Vagina (tissue), 2 donors: ENCODE data around the gene TMBIM6. TPM values are rescaled to one million over a fixed set of nuclear protein-coding genes. Genes with fewer than 3 reads are reported as not detected.
"Not testable (repeated sequence)": the region's sequence is repeated elsewhere in the genome, so short reads cannot be mapped to it uniquely, and the experiment has no call there.

Experiments
- DNase-seq, 2 donors: peaks; one replicate each; pipeline ENCODE4 v3.0.0-alpha.2; 2017; ENCODE audit errors: extremely low spot score in 2 of 2
- H3K27ac ChIP-seq: fragments of 200-600 bp; sonication (generic); one replicate; pipeline ENCODE4 v1.5.1; 2019
- H3K27me3 ChIP-seq: fragments of 200-600 bp; sonication (generic); one replicate; pipeline ENCODE4 v1.5.1; 2019
- H3K36me3 ChIP-seq, 2 donors: fragments of 200-600 bp; sonication (generic); one replicate each; pipeline ENCODE4 v1.5.1; 2017 to 2019
- H3K4me1 ChIP-seq: fragments of 200-600 bp; sonication (generic); one replicate; pipeline ENCODE4 v1.5.1; 2019
- H3K4me3 ChIP-seq, 2 donors: fragments of 200-600 bp; sonication (generic); 1 replicate in 1 of 2; 2 replicates in 1 of 2; pipeline ENCODE4 v1.5.1; 2016 to 2019
- H3K9me3 ChIP-seq: fragments of 200-600 bp; sonication (generic); one replicate; pipeline ENCODE4 v1.5.1; 2019
- POLR2A ChIP-seq, 2 donors: fragments of 450-650 bp; IDR thresholded peaks; one replicate each; pipeline ENCODE4 v1.6.1; 2017; ENCODE audit warnings: antibody characterized with exemption in 2 of 2, mild to moderate bottlenecking in 2 of 2, moderate library complexity in 2 of 2
- POLR2AphosphoS5 ChIP-seq, 2 donors: sonication (generic); formaldehyde crosslinking; IDR thresholded peaks; one replicate each; pipeline ENCODE4 v1.9.0; 2017; ENCODE audit warnings: antibody characterized with exemption in 2 of 2, mild to moderate bottlenecking in 2 of 2, low read depth in 1 of 2; ENCODE audit not compliant: insufficient read depth in 1 of 2
- intact Hi-C: fragments of 100-400 bp; cut with DNase I; formaldehyde crosslinking; loops from one replicate; pipeline ENCODE4 v1.15.1; 2023
- total RNA-seq: library from RNA; depleted of rRNA; stranded (reverse); fragments of >200 nt; gene quantifications from one replicate; pipeline ENCODE4 v1.2.3, GENCODE V29; 2016
- TF ChIP-seq, protein P1 (sequence below), 3 experiments: fragments of 450-650 bp in 2 of 3; fragments of 200-600 bp in 1 of 3; sonication (generic) in 1 of 3; IDR thresholded peaks; one replicate each; pipeline ENCODE4 v1.5.1; 2017 to 2019; ENCODE audit warnings: antibody characterized with exemption in 3 of 3, mild to moderate bottlenecking in 2 of 3, moderate library complexity in 2 of 3

The TMBIM6 gene
- total RNA-seq, 1 donor from 2014 or later = 240 TPM

- intact Hi-C loops = no loop called here
- Histone ChIP-seq H3K27ac (no peak overlapping the region), H3K4me1 (peaks cover 13% of the 10 kb centered on the region), H3K36me3 (no peaks in the 10 kb centered on the region), H3K4me3 (no peak overlapping the region), H3K9me3 (no peaks in the 10 kb centered on the region), H3K27me3 (no peaks in the 10 kb centered on the region)
- no peak for DNase-seq
- TF ChIP-seq, protein P1, sequence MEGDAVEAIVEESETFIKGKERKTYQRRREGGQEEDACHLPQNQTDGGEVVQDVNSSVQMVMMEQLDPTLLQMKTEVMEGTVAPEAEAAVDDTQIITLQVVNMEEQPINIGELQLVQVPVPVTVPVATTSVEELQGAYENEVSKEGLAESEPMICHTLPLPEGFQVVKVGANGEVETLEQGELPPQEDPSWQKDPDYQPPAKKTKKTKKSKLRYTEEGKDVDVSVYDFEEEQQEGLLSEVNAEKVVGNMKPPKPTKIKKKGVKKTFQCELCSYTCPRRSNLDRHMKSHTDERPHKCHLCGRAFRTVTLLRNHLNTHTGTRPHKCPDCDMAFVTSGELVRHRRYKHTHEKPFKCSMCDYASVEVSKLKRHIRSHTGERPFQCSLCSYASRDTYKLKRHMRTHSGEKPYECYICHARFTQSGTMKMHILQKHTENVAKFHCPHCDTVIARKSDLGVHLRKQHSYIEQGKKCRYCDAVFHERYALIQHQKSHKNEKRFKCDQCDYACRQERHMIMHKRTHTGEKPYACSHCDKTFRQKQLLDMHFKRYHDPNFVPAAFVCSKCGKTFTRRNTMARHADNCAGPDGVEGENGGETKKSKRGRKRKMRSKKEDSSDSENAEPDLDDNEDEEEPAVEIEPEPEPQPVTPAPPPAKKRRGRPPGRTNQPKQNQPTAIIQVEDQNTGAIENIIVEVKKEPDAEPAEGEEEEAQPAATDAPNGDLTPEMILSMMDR (IDR thresholded peaks at IDR 0.05) = no peak
- no peak for TF ChIP-seq POLR2AphosphoS5 (IDR thresholded peaks at IDR 0.05; ENCODE audit: insufficient read depth in 1 of 2, low read depth in 1 of 2)
- no peak for TF ChIP-seq POLR2A (IDR thresholded peaks at IDR 0.05)
These were observed 32.5 kb upstream of the TMBIM6 start for GRCh38 chr12:49708851-49709250.

- not testable (repeated sequence) for H3K4me3 ChIP-seq, H3K27me3 ChIP-seq, H3K36me3 ChIP-seq, H3K27ac ChIP-seq, DNase-seq, H3K4me1 ChIP-seq, H3K9me3 ChIP-seq
- intact Hi-C loops = loop anchor here (1.0 kb wide), 1 partner anchor 20 kb away; no protein-coding TSS in a partner anchor
These were observed 27.4 kb upstream of the TMBIM6 start for GRCh38 chr12:49713952-49714351.

GRCh38 chr12:49716553-49716952 is 24.8 kb upstream of the TMBIM6 start:
- Histone ChIP-seq H3K36me3 (no peaks in the 10 kb centered on the region), H3K9me3 (no peaks in the 10 kb centered on the region), H3K27me3 (no peaks in the 10 kb centered on the region), H3K4me1 (no peaks in the 10 kb centered on the region), H3K4me3 (no peak overlapping the region), H3K27ac (no peak overlapping the region)
- intact Hi-C loops = no loop called here
- DNase-seq = no peak
- TF ChIP-seq POLR2AphosphoS5 (IDR thresholded peaks at IDR 0.05; ENCODE audit: insufficient read depth in 1 of 2, low read depth in 1 of 2) = no peak
- TF ChIP-seq, protein P1 (IDR thresholded peaks at IDR 0.05) = no peak
- TF ChIP-seq POLR2A (IDR thresholded peaks at IDR 0.05) = no peak

GRCh38 chr12:49717800-49718199 is 23.6 kb upstream of the TMBIM6 start:
- H3K36me3 ChIP-seq, H3K27ac ChIP-seq, H3K27me3 ChIP-seq, DNase-seq, H3K4me1 ChIP-seq, intact Hi-C loops, H3K9me3 ChIP-seq, H3K4me3 ChIP-seq: not testable (repeated sequence)

- intact Hi-C loops = no loop called here
- H3K36me3 ChIP-seq = no peaks in the 10 kb centered on the region
- H3K27ac ChIP-seq = no peak overlapping the region
- no peaks in the 10 kb centered on the region for H3K4me1 ChIP-seq
- no peak overlapping the region for H3K4me3 ChIP-seq
- H3K27me3 ChIP-seq = no peaks in the 10 kb centered on the region
- DNase-seq = no peak
- H3K9me3 ChIP-seq = no peaks in the 10 kb centered on the region
- TF ChIP-seq POLR2AphosphoS5 (IDR thresholded peaks at IDR 0.05; ENCODE audit: insufficient read depth in 1 of 2, low read depth in 1 of 2) = no peak
- TF ChIP-seq, protein P1 (IDR thresholded peaks at IDR 0.05) = no peak
- no peak for TF ChIP-seq POLR2A (IDR thresholded peaks at IDR 0.05)
These were observed 21.1 kb upstream of the TMBIM6 start for GRCh38 chr12:49720214-49720613.

DNA sequence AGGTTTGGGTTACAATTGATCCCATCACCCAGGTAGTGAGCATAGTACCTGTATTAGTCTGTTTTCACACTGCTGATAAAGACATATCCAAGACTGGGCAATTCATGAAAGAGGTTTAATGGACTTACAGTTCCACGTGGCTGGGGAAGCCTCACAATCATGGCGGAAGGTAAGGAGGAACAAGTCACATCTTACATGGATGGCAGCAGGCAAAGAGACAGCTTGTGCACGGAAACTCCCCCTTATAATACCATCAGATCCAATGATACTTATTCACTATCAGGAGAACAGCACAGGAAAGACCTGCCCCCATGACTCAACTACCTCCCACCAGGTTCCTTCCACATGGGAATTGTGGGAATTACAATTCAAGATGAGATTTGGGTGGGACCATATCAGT is 20.0 kb upstream of the TMBIM6 start:
- H3K9me3 ChIP-seq, H3K36me3 ChIP-seq, intact Hi-C loops, H3K4me3 ChIP-seq, H3K4me1 ChIP-seq, H3K27ac ChIP-seq, H3K27me3 ChIP-seq, DNase-seq: not testable (repeated sequence)

DNA sequence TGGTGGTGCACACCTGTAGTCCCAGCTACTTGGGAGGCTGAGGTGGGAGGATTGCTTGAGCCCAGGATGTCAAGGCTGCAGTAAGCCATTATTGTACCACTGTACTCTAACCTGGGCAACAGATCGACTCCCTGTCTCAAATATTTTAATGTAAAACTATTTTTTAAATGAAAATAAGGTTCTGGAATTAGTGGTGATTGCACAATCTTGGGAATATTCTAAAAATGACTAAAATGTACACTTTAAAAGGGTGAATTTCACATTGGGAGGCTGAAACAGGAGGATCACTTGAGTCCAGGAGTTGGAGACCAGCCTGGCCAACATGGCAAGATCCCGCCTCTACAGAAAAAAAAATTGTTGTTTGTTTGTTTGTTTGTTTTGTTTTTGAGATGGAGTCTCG is 12.9 kb upstream of the TMBIM6 start:
- no peak for TF ChIP-seq POLR2AphosphoS5 (IDR thresholded peaks at IDR 0.05; ENCODE audit: insufficient read depth in 1 of 2, low read depth in 1 of 2)
- TF ChIP-seq, protein P1 (IDR thresholded peaks at IDR 0.05) = no peak
- no peak for TF ChIP-seq POLR2A (IDR thresholded peaks at IDR 0.05)
- H3K4me3 ChIP-seq = no peak overlapping the region
- H3K4me1 ChIP-seq = no peaks in the 10 kb centered on the region
- no peak for DNase-seq
- no peaks in the 10 kb centered on the region for H3K9me3 ChIP-seq
- no peaks in the 10 kb centered on the region for H3K27me3 ChIP-seq
- intact Hi-C loops = no loop called here
- H3K27ac ChIP-seq = no peak overlapping the region
- H3K36me3 ChIP-seq = no peaks in the 10 kb centered on the region
